Measurements from ENCODE around the gene MAN1A1.

GRCh38 chr6:119319694-119320093 is 29.9 kb downstream of the MAN1A1 start:
- TF ChIP-seq POLR2AphosphoS5 (IDR thresholded peaks at IDR 0.05; ENCODE audit: borderline replicate concordance, low read depth, low read length) (no peak), EZH2 (IDR thresholded peaks at IDR 0.05) (no peak)

Data from SK-N-MC (cell line).